CD4-positive, alpha-beta T cell (primary cell): ENCODE results near the gene EIF4H. TPM values are rescaled to one million over a fixed set of nuclear protein-coding genes. Genes with fewer than 3 reads are reported as not detected.
"Not testable (repeated sequence)": the region's sequence is repeated elsewhere in the genome, so short reads cannot be mapped to it uniquely, and the experiment has no call there.

Experiments used
- ATAC-seq: fragments of 200-7000 bp; cut with Tn5 transposase; one replicate; pipeline ENCODE4 v1.10.0; 2022; ENCODE audit warnings: mild to moderate bottlenecking; ENCODE audit not compliant: poor library complexity
- CTCF ChIA-PET: fragments of 350-600 bp; sonication (Branson Sonifier 250); formaldehyde crosslinking; loops from one replicate; lab custom pipeline; 2021; ENCODE audit warnings: antibody characterized with exemption, inconsistent platforms; lab: Charles Lee
- POLR2A ChIA-PET: fragments of 350-600 bp; sonication (Branson Sonifier 250); formaldehyde crosslinking; loops from one replicate; lab custom pipeline; 2021; ENCODE audit warnings: antibody characterized with exemption, inconsistent platforms; lab: Charles Lee
- DNase-seq, 14 experiments: peaks; one replicate each; pipeline ENCODE4 v3.0.0-alpha.2; 2013 to 2020; ENCODE audit warnings: mixed read lengths in 2 of 14
- H3K27ac ChIP-seq, 2 donors: one replicate each; pipeline versions ENCODE4 v1.5.1 to v1.7.0; 2013; ENCODE audit warnings: low read length in 2 of 2, low read depth in 1 of 2, mild to moderate bottlenecking in 1 of 2
- H3K27me3 ChIP-seq, 2 experiments: 1 replicate in 1 of 2; 2 replicates in 1 of 2; pipeline versions ENCODE4 v1.6.1 to v1.7.0; 2013; ENCODE audit warnings: low read length in 2 of 2, control low read depth in 1 of 2, mild to moderate bottlenecking in 1 of 2, moderate library complexity in 1 of 2; ENCODE audit not compliant: insufficient read depth in 2 of 2, control insufficient read depth in 1 of 2
- H3K36me3 ChIP-seq: one replicate; pipeline ENCODE4 v1.6.1; 2013; ENCODE audit warnings: low read length, control low read depth; ENCODE audit not compliant: insufficient read depth
- H3K4me1 ChIP-seq: one replicate; pipeline ENCODE4 v1.6.1; 2013; ENCODE audit warnings: low read length, control low read depth; ENCODE audit not compliant: insufficient read depth
- H3K4me3 ChIP-seq: one replicate; pipeline ENCODE4 v1.5.1; 2013; ENCODE audit warnings: mild to moderate bottlenecking, low read length, moderate library complexity
- H3K9me3 ChIP-seq, 2 experiments: 1 replicate in 1 of 2; 2 replicates in 1 of 2; pipeline versions ENCODE4 v1.6.1 to v1.7.0; 2013; ENCODE audit warnings: low read length in 2 of 2, mild to moderate bottlenecking in 2 of 2, control low read depth in 1 of 2, moderate library complexity in 1 of 2; ENCODE audit not compliant: control insufficient read depth in 1 of 2, insufficient read depth in 1 of 2
- H3K27ac Mint-ChIP-seq: one replicate; pipeline ENCODE4 v1.8.0; 2020; ENCODE audit warnings: mixed read lengths
- H3K27me3 Mint-ChIP-seq: one replicate; pipeline ENCODE4 v1.8.0; 2021; ENCODE audit warnings: mixed read lengths
- H3K36me3 Mint-ChIP-seq: one replicate; pipeline ENCODE4 v1.8.0; 2021; ENCODE audit warnings: low read depth, mixed read lengths
- H3K4me1 Mint-ChIP-seq: one replicate; pipeline ENCODE4 v1.8.0; 2021; ENCODE audit warnings: low read depth, mixed read lengths
- H3K4me3 Mint-ChIP-seq: one replicate; pipeline ENCODE4 v1.8.0; 2020; ENCODE audit warnings: mild to moderate bottlenecking, mixed read lengths
- H3K9me3 Mint-ChIP-seq: one replicate; pipeline ENCODE4 v1.8.0; 2020; ENCODE audit warnings: mixed read lengths
- intact Hi-C, 2 experiments: fragments of 100-400 bp; cut with DNase I in 1 of 2; cut with micrococcal nuclease in 1 of 2; formaldehyde crosslinking; loops; one replicate each; pipeline versions ENCODE4 v1.15.1 to v1.9.0; 2023 to 2025; cut with DNase I, micrococcal nuclease
- total RNA-seq, 174 experiments: library from RNA in 2 of 174; stranded (reverse) in 2 of 174; gene quantifications; one replicate each; pipeline ENCODE4 v1.2.3 and lab custom pipeline; 2021 to 2026
- TF ChIP-seq, protein P1 (sequence below): fragments of 200-600 bp; IDR thresholded peaks from one replicate; pipeline ENCODE4 v1.8.0; 2022; ENCODE audit warnings: antibody characterized with exemption, mild to moderate bottlenecking

EIF4H gene
- total RNA-seq, 2 experiments from 2014 or later: 311 to 316 TPM

DNA sequence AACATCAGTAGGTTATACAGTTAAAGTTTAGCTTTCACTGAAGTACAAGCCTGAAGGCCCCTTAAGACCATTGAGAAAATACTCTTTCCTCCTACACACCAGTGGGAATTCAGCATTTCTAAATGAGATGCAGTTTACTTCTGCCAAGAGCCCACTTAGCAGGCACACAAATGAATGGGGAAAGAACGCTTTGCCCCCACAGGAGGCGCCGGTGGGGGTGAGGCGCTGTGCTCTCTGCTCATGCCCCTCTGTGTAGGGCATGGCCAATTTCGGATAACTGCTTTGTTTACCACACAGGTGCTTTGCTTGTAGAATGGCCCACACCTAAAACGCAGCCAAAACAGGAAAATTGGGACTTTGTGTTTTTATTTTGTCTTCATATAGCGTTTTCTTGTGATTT, 19.8 kb downstream of the EIF4H start:
- no peak overlapping the region for H3K27ac ChIP-seq
- H3K4me1 ChIP-seq: no peaks in the 10 kb centered on the region
- no peak overlapping the region for H3K4me3 Mint-ChIP-seq
- H3K27ac Mint-ChIP-seq: peak overlapping the region; percentile 9
- H3K36me3 ChIP-seq: peaks cover 72% of the 10 kb centered on the region
- H3K4me1 Mint-ChIP-seq: peaks cover 11% of the 10 kb centered on the region
- H3K9me3 ChIP-seq: no peaks in the 10 kb centered on the region
- ChIA-PET POLR2A (no interaction called here), CTCF (no interaction called here)
- no peaks in the 10 kb centered on the region for H3K9me3 Mint-ChIP-seq
- H3K27me3 ChIP-seq: no peaks in the 10 kb centered on the region
- intact Hi-C loops: no loop called here
- TF ChIP-seq, protein P1, sequence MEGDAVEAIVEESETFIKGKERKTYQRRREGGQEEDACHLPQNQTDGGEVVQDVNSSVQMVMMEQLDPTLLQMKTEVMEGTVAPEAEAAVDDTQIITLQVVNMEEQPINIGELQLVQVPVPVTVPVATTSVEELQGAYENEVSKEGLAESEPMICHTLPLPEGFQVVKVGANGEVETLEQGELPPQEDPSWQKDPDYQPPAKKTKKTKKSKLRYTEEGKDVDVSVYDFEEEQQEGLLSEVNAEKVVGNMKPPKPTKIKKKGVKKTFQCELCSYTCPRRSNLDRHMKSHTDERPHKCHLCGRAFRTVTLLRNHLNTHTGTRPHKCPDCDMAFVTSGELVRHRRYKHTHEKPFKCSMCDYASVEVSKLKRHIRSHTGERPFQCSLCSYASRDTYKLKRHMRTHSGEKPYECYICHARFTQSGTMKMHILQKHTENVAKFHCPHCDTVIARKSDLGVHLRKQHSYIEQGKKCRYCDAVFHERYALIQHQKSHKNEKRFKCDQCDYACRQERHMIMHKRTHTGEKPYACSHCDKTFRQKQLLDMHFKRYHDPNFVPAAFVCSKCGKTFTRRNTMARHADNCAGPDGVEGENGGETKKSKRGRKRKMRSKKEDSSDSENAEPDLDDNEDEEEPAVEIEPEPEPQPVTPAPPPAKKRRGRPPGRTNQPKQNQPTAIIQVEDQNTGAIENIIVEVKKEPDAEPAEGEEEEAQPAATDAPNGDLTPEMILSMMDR: no peak
- H3K27me3 Mint-ChIP-seq: no peaks in the 10 kb centered on the region
- H3K36me3 Mint-ChIP-seq: peaks cover 85% of the 10 kb centered on the region
- ATAC-seq: no peak
- DNase-seq: no peak
- no peak overlapping the region for H3K4me3 ChIP-seq

DNA sequence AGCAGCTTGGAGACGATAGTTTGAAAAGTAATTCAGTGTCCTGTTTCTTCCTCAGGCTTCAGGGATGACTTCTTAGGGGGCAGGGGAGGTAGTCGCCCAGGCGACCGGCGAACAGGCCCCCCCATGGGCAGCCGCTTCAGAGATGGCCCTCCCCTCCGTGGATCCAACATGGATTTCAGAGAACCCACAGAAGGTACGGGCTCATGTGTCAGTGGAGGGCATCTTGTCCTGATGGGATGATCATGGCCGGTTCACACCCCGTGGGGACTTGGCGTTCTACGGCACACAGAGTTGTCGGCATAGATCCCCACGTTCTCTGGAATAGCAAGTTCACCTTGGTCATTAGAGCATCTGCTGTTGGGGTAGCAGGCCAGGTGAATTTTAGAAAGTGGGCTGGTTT, 20.5 kb downstream of the EIF4H start:
- Histone ChIP-seq H3K36me3 (peaks cover 64% of the 10 kb centered on the region), H3K27ac (no peak overlapping the region), H3K4me1 (no peaks in the 10 kb centered on the region), H3K27me3 (no peaks in the 10 kb centered on the region), H3K9me3 (no peaks in the 10 kb centered on the region), H3K4me3 (no peak overlapping the region)
- Mint-ChIP-seq H3K9me3 (no peaks in the 10 kb centered on the region), H3K36me3 (peaks cover 81% of the 10 kb centered on the region), H3K27ac (peak overlapping the region; percentile 65), H3K27me3 (no peaks in the 10 kb centered on the region), H3K4me1 (peaks cover 4% of the 10 kb centered on the region), H3K4me3 (no peak overlapping the region)
- POLR2A ChIA-PET: no interaction called here
- ATAC-seq: no peak
- DNase-seq: no peak
- CTCF ChIA-PET: no interaction called here
- TF ChIP-seq, protein P1: no peak
- intact Hi-C loops: no loop called here

DNA sequence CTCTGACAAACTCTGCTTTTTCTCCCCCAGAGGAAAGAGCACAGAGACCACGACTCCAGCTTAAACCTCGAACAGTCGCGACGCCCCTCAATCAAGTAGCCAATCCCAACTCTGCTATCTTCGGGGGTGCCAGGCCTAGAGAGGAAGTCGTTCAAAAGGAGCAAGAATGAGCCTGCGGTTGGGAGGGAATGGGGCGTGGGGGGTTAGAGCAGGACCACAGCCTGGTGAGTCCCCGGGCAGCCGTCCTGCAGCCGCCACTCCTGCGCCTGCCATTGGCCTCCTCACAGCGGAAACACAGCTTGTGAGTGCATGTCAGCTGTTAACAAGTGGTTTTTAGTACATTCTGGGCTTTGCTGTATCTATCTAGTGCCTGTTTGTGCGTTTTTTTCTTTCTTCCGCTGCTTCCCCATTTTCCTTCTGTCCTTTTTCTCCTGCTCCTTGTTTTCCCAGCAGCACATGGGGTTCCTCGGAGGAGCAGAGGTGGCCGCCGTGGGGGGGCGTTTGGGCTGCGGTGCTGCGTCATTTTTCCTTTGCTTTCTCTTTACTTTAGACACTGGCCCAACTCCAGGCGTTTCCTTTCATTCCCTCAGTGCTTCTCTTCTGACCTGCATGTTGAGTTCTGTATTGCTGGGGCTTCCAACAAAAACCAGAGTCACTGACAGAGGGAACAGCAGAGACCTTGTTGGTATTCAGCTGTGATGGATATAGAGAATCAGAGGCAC, 21.1 kb downstream of the EIF4H start:
- not testable (repeated sequence) for H3K4me3 Mint-ChIP-seq

DNA sequence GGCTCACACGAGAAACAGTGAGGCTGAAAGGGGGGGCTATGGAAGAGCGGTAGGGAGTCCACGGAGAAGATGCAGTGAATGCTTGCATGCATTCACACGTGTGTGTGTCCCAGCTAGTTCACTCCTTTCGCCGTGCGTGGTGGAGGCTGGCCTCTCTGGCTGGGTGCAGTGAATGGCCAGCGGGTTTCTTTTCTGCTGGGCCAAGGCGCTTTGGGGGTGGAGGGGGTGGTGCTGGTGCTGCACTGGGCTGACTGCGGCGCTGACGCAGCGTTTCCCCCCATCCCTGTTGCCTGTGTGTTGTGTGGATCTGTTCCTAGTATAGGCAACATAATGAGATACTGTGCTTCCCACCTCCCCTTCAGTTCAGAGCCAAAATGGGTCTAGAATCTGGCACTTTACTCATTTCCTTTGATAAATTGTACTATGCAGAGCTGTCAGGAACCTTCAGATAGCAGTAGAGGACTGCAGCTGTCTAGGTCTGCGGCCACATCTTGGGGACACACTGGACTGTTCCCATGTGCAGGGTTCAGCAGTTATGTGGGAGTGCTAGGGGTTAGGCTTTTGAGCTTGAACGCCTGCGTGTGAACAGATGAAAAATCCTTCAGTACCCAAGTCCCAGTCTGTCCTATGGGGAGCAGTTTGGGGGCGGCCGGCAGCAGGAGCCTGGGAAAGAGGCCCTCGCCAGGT, 22.0 kb downstream of the EIF4H start:
- POLR2A ChIA-PET, H3K27me3 ChIP-seq, H3K9me3 ChIP-seq, H3K9me3 Mint-ChIP-seq, H3K4me3 ChIP-seq, H3K27ac ChIP-seq, H3K4me1 ChIP-seq, H3K27me3 Mint-ChIP-seq, H3K4me1 Mint-ChIP-seq, intact Hi-C loops, DNase-seq, H3K4me3 Mint-ChIP-seq, CTCF ChIA-PET: not testable (repeated sequence)
- Mint-ChIP-seq H3K36me3 (peaks cover 67% of the 10 kb centered on the region), H3K27ac (peak overlapping the region; percentile 65)
- peaks cover 50% of the 10 kb centered on the region for H3K36me3 ChIP-seq
- peak; percentile 13 for ATAC-seq

More for the DNA sequence above, 21.1 kb downstream of the EIF4H start:
- CTCF ChIA-PET, H3K4me1 Mint-ChIP-seq, POLR2A ChIA-PET, H3K27me3 Mint-ChIP-seq, H3K4me1 ChIP-seq, H3K4me3 ChIP-seq, H3K27me3 ChIP-seq, H3K27ac ChIP-seq, intact Hi-C loops, H3K9me3 ChIP-seq, H3K9me3 Mint-ChIP-seq: not testable (repeated sequence)
- peak in 1 of 14 experiments; percentile 24 for DNase-seq
- peaks cover 58% of the 10 kb centered on the region for H3K36me3 ChIP-seq
- peak; percentile 19 for ATAC-seq
- H3K27ac Mint-ChIP-seq: peak overlapping the region; percentile 65
- peaks cover 75% of the 10 kb centered on the region for H3K36me3 Mint-ChIP-seq
